Brain microvascular endothelial cell (primary cell): Measurements from ENCODE around the gene ZFR2.

Experiments
- DNase-seq: peaks from one replicate; pipeline ENCODE4 v3.0.0-alpha.2; 2020
- H3K27ac ChIP-seq: fragments of 250-450 bp; sonication (Bioruptor Pico); 2 replicates; pipeline ENCODE4 v1.5.1; 2020; ENCODE audit warnings: mild to moderate bottlenecking, moderate library complexity
- H3K27me3 ChIP-seq: fragments of 250-450 bp; sonication (Bioruptor Pico); replicated peaks from 2 replicates; pipeline ENCODE4 v1.5.1; 2020; ENCODE audit warnings: mild to moderate bottlenecking
- H3K36me3 ChIP-seq: fragments of 250-450 bp; sonication (Bioruptor Pico); replicated peaks from 2 replicates; pipeline ENCODE4 v1.5.1; 2020; ENCODE audit warnings: mild to moderate bottlenecking
- H3K4me3 ChIP-seq: 2 replicates; pipeline ENCODE4 v1.5.1; 2011; ENCODE audit warnings: low read depth, mild to moderate bottlenecking, control low read depth, low read length, moderate library complexity
- CTCF ChIP-seq: IDR thresholded peaks from 2 replicates; pipeline ENCODE4 v1.5.1; 2011; ENCODE audit warnings: low read depth, mild to moderate bottlenecking, moderate library complexity, low read length, control low read depth, inconsistent platforms; ENCODE audit errors: missing control alignments
- in situ Hi-C: cut with HindIII; loops from 2 replicates; pipeline ENCODE4 v1.10.0; 2017; ENCODE audit warnings: low sequenced_read_pairs, low pct_ligation_motif_present

Gene ZFR2

DNA sequence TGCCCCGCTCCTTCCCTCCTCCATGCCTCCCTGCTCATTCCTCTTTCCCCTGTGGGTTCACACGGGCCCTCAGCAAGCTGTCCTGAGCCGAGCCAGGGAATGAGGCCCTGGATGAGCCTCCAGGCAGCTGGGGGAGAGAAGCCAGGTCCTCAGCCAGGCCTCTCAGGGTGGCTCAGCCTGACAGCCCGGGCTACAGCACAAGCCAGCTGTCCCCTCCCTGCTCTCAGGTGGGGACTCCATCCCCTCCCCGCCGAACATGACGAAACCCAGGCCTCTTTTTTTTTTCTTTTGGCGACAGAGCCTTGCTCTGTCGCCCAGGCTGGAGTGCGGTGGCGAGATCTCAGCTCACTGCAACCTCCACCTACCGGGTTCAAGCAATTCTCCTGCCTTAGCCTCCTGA, 42.7 kb downstream of the ZFR2 start:
- TF ChIP-seq CTCF: no peak
- H3K36me3 ChIP-seq: no peaks in the 10 kb centered on the region
- in situ Hi-C loops: no loop called here
- H3K27ac ChIP-seq: no peak overlapping the region
- no peak overlapping the region for H3K4me3 ChIP-seq
- DNase-seq: no peak
- H3K27me3 ChIP-seq: peaks cover 14% of the 10 kb centered on the region

DNA sequence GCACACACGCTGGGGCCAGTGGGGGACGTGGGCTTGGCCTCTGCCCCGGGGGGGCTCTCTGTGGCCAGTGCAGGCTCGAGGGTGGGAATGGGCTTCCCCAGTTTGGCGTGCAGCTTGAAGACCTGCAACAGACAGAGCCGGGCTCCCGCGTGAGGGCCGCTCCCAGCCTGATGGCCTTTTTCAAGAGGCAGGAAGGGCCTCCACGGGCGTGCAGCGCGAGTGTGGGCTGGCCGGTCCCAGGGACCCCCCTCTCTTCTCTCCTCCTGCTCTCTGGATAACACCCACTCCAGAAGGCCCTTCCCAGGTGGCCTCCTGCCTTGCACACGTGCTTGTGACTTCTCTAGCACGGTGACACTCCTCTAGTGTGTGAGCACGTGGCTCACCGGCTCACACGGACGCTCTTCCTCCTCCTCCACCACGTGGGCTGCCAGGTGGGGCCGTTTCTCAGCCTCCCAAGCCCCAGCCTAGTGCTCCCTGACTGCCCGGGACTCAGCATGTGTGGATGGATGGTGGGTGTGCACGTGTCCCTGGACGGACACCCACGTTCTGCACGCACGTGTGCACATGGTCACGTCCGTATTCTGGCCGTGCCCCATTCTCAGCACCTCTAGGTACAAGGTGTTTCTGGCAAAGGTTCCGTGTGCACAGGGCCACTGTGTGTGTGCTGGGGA, 43.4 kb downstream of the ZFR2 start:
- no peak for TF ChIP-seq CTCF
- DNase-seq: no peak

DNA sequence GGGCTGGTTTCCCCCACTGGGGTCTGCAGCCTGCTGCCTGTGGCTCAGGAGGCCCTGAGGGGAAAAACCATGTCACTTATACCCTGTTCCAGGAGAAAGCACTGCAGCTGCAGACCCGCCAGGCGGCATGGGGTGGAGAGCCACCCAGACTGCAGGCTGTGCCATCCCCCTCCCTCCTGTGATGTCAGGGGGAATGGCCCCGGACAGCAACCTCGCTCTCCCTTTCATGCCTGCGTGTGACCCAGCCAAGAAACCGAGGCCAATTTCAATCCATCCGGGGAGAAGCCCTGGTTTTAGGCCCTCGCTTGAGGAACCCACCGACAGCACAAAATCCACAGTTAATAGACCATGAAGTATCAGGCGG, 45.5 kb downstream of the ZFR2 start:
- TF ChIP-seq CTCF: no peak
- no peaks in the 10 kb centered on the region for H3K36me3 ChIP-seq
- H3K27me3 ChIP-seq: no peaks in the 10 kb centered on the region
- no peak for DNase-seq
- no peak overlapping the region for H3K4me3 ChIP-seq
- no peak overlapping the region for H3K27ac ChIP-seq
- in situ Hi-C loops: no loop called here

More for the DNA sequence above, 43.4 kb downstream of the ZFR2 start:
- Histone ChIP-seq H3K27me3 (peaks cover 7% of the 10 kb centered on the region), H3K27ac (no peak overlapping the region), H3K4me3 (no peak overlapping the region), H3K36me3 (no peaks in the 10 kb centered on the region)
- in situ Hi-C loops: no loop called here

DNA sequence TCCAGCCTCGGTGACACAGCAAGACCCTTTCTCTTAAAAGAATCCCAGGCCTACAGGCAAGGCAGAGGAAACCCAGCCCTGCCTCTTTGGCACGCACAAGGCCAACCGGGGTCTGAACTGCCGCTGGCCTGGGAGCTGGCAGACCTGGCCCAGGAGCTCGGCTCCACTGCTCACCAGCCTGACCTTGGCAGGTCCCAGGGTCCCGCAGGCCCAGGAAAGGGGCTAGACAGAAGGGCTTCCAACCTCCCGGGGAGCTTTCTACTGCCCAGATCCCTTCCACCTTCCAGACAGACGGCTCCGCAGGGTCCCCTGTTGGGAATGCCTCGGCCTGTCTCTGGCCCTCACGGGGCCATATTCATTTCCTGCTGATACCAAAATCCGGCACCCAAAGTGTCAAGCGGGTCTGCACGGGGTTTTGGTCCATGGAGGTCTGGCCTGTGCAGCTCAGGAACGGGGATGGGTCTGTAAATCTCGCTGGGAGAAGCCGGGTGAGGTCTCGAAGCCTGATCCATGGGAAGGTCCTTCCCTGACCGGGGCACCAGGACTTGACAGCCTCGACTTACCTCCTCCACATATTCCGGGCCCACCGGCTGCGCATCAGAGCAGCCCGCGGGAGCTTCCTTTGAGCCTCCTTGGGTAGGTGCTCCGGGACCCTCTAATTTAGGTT, 46.0 kb downstream of the ZFR2 start:
- TF ChIP-seq CTCF: no peak
- Histone ChIP-seq H3K27ac (no peak overlapping the region), H3K4me3 (no peak overlapping the region), H3K36me3 (no peaks in the 10 kb centered on the region), H3K27me3 (no peaks in the 10 kb centered on the region)
- in situ Hi-C loops: no loop called here
- DNase-seq: no peak

- H3K4me3 ChIP-seq: no peak overlapping the region
- H3K27ac ChIP-seq: no peak overlapping the region
- peak; percentile 30 for DNase-seq
- TF ChIP-seq CTCF: peak; percentile 93
- in situ Hi-C loops: no loop called here
- no peaks in the 10 kb centered on the region for H3K36me3 ChIP-seq
- no peaks in the 10 kb centered on the region for H3K27me3 ChIP-seq
Measured at GRCh38 chr19:3821857-3822364, 46.9 kb downstream of the ZFR2 start.
